SK-N-SH (cell line): ENCODE data around the gene REG1A. TPM values are rescaled to one million over a fixed set of nuclear protein-coding genes. Genes with fewer than 3 reads are reported as not detected.

Experiments
- CTCF ChIA-PET: fragments of 300-600, 350-600 bp; formaldehyde crosslinking; extraction: SDS; loops from one replicate; lab custom pipeline; 2021; lab: Yijun Ruan, JAX
- POLR2A ChIA-PET: fragments of 350-600 bp; sonication (Branson Sonifier 250); formaldehyde crosslinking; extraction: SDS; loops from one replicate; lab custom pipeline; 2020; ENCODE audit warnings: antibody characterized with exemption, inconsistent platforms; lab: Yijun Ruan, JAX
- DNase-seq: peaks from one replicate; pipeline ENCODE4 v3.0.0; 2012
- H2AFZ ChIP-seq: fragments of 200-600 bp; sonication (generic); 2 replicates; pipeline ENCODE4 v1.8.1; 2016; ENCODE audit warnings: antibody characterized with exemption, mild to moderate bottlenecking, low read depth
- H3F3A ChIP-seq: fragments of 200-600 bp; sonication (generic); replicated peaks from 2 replicates; pipeline ENCODE3; 2016; ENCODE audit warnings: antibody characterized with exemption, mild to moderate bottlenecking; ENCODE audit not compliant: insufficient read depth
- H3K27ac ChIP-seq, 2 experiments: fragments of 200-500 bp in 1 of 2; fragments of 200-600 bp in 1 of 2; sonication (Bioruptor generic) in 1 of 2; sonication (generic), shearing (Covaris generic) in 1 of 2; 2 replicates each; pipeline versions ENCODE4 v1.5.1 to v1.6.1; 2014 to 2016; ENCODE audit warnings: low read depth in 2 of 2, inconsistent platforms in 1 of 2, low read length in 1 of 2, mild to moderate bottlenecking in 1 of 2, mixed read lengths in 1 of 2
- H3K27me3 ChIP-seq: fragments of 200-600 bp; sonication (generic), shearing (Covaris generic); 2 replicates; pipeline ENCODE4 v1.6.1; 2016; ENCODE audit warnings: mixed run types; ENCODE audit not compliant: insufficient read depth
- H3K36me3 ChIP-seq, 2 experiments: fragments of 200-500 bp in 1 of 2; fragments of 200-600 bp in 1 of 2; sonication (Bioruptor generic) in 1 of 2; sonication (generic) in 1 of 2; replicated peaks in 1 of 2; 2 replicates each; pipeline versions ENCODE3 to v1.5.1; 2014 to 2016; ENCODE audit warnings: low read length in 1 of 2, mild to moderate bottlenecking in 1 of 2; ENCODE audit not compliant: insufficient read depth in 2 of 2, control insufficient read depth in 1 of 2
- H3K4me1 ChIP-seq, 2 experiments: fragments of 200-500 bp in 1 of 2; fragments of 200-600 bp in 1 of 2; sonication (Bioruptor generic) in 1 of 2; sonication (generic), shearing (Covaris generic) in 1 of 2; 2 replicates each; pipeline versions ENCODE4 v1.5.1 to v1.6.1; 2014 to 2016; ENCODE audit warnings: low read depth in 1 of 2, low read length in 1 of 2, mixed run types in 1 of 2; ENCODE audit not compliant: insufficient read depth in 2 of 2, control insufficient read depth in 1 of 2
- H3K4me2 ChIP-seq: fragments of 200-600 bp; sonication (generic), shearing (Covaris generic); 2 replicates; pipeline ENCODE4 v1.6.1; 2017; ENCODE audit warnings: mixed run types
- H3K4me3 ChIP-seq, 2 experiments: fragments of 200-500 bp in 1 of 2; fragments of 200-600 bp in 1 of 2; sonication (Bioruptor generic) in 1 of 2; sonication (generic), shearing (Covaris generic) in 1 of 2; 2 replicates each; pipeline versions ENCODE4 v1.5.1 to v1.8.1; 2014 to 2016; ENCODE audit warnings: low read depth in 2 of 2, inconsistent platforms in 1 of 2, low read length in 1 of 2, mild to moderate bottlenecking in 1 of 2, mixed read lengths in 1 of 2, moderate library complexity in 1 of 2
- H3K79me2 ChIP-seq: fragments of 200-600 bp; sonication (generic); 2 replicates; pipeline ENCODE4 v1.8.1; 2017; ENCODE audit warnings: mild to moderate bottlenecking; ENCODE audit not compliant: insufficient read depth
- H3K9ac ChIP-seq: fragments of 200-600 bp; sonication (generic); 2 replicates; pipeline ENCODE4 v1.6.1; 2017; ENCODE audit warnings: mixed run types
- H3K9me2 ChIP-seq: fragments of 200-600 bp; sonication (generic); 2 replicates; pipeline ENCODE4 v1.6.1; 2017; ENCODE audit warnings: mixed run types
- H3K9me3 ChIP-seq: fragments of 200-600 bp; sonication (generic); 2 replicates; pipeline ENCODE4 v1.6.1; 2017; ENCODE audit warnings: mixed run types, mild to moderate bottlenecking, moderate library complexity
- H4K20me1 ChIP-seq: fragments of 200-600 bp; sonication (generic); 2 replicates; pipeline ENCODE4 v1.6.1; 2017; ENCODE audit warnings: mild to moderate bottlenecking, mixed run types; ENCODE audit not compliant: insufficient read depth
- CTCF ChIP-seq: fragments of 200-600 bp; sonication (generic); IDR thresholded peaks from 2 replicates; pipeline ENCODE4 v1.6.1; 2017; ENCODE audit warnings: antibody characterized with exemption, mild to moderate bottlenecking, moderate library complexity
- ELF1 ChIP-seq: IDR thresholded peaks from 2 replicates; pipeline ENCODE4 v1.4.0; 2012
- FOSL2 ChIP-seq: IDR thresholded peaks from 2 replicates; pipeline ENCODE4 v1.4.0; 2012; ENCODE audit warnings: low read depth, mild to moderate bottlenecking, moderate library complexity, borderline replicate concordance
- GABPA ChIP-seq: IDR thresholded peaks from 2 replicates; pipeline ENCODE4 v1.4.0; 2012; ENCODE audit warnings: low read depth, mild to moderate bottlenecking
- GATA2 ChIP-seq: sonication (generic); formaldehyde crosslinking; IDR thresholded peaks from 2 replicates; pipeline ENCODE4 v1.5.0; 2020; ENCODE audit warnings: mild to moderate bottlenecking, missing genetic modification reagents
- JUND ChIP-seq: IDR thresholded peaks from 2 replicates; pipeline ENCODE4 v1.4.0; 2012
- MAX ChIP-seq: IDR thresholded peaks from 2 replicates; pipeline ENCODE4 v1.4.0; 2012; ENCODE audit warnings: low read depth
- NFIC ChIP-seq: IDR thresholded peaks from 2 replicates; pipeline ENCODE4 v1.4.0; 2012; ENCODE audit warnings: borderline replicate concordance
- NRF1 ChIP-seq: IDR thresholded peaks from 2 replicates; pipeline ENCODE4 v1.6.1; 2012; ENCODE audit warnings: low read depth, mild to moderate bottlenecking, low read length
- POLR2AphosphoS5 ChIP-seq: IDR thresholded peaks from 2 replicates; pipeline ENCODE4 v1.6.1; 2012; ENCODE audit warnings: low read depth, low read length
- RAD21 ChIP-seq: IDR thresholded peaks from 2 replicates; pipeline ENCODE4 v1.6.1; 2012; ENCODE audit warnings: mild to moderate bottlenecking, low read length
- RCOR1 ChIP-seq: fragments of 150-350 bp; IDR thresholded peaks from 2 replicates; pipeline ENCODE4 v1.6.1; 2017; ENCODE audit warnings: antibody characterized with exemption, low read length
- REST ChIP-seq: IDR thresholded peaks from 2 replicates; pipeline ENCODE4 v1.6.1; 2012; ENCODE audit warnings: mild to moderate bottlenecking, low read depth, low read length, moderate library complexity
- RFX5 ChIP-seq: IDR thresholded peaks from 2 replicates; pipeline ENCODE4 v1.6.1; 2012; ENCODE audit warnings: mild to moderate bottlenecking, improper control_type of control experiment, low read length
- RXRA ChIP-seq: IDR thresholded peaks from 2 replicates; pipeline ENCODE4 v1.4.0; 2012; ENCODE audit warnings: low read depth, mild to moderate bottlenecking, borderline replicate concordance
- SMC3 ChIP-seq: IDR thresholded peaks from 2 replicates; pipeline ENCODE4 v1.6.1; 2012; ENCODE audit warnings: low read depth, low read length, improper control_type of control experiment
- TEAD4 ChIP-seq: IDR thresholded peaks from 2 replicates; pipeline ENCODE4 v1.4.0; 2012; ENCODE audit warnings: mild to moderate bottlenecking, borderline replicate concordance; ENCODE audit not compliant: insufficient read depth
- WGBS: methylation state at CpG from one replicate; pipeline ENCODE4 v1.1.6; 2017; ENCODE audit warnings: low lambda C conversion rate; 5-methylcytosine and 5-hydroxymethylcytosine counted together
- polyA plus RNA-seq, 3 experiments: library from polyadenylated mRNA; depleted of rRNA; stranded (reverse); fragments of >200 nt; gene quantifications; 2 replicates each; pipeline ENCODE4 v1.2.3, GENCODE V29; 2012
- TF ChIP-seq, protein P1 (sequence below): fragments of 150-350 bp; IDR thresholded peaks from 2 replicates; pipeline ENCODE4 v1.6.1; 2017; ENCODE audit warnings: antibody characterized with exemption, low read length, low read depth, borderline replicate concordance
- TF ChIP-seq, protein P2 (sequence below): IDR thresholded peaks from 2 replicates; pipeline ENCODE4; 2012

The REG1A gene
- polyA plus RNA-seq, 1 of the 3 experiments (the other 2 are of a cell fraction), result not detected

DNA sequence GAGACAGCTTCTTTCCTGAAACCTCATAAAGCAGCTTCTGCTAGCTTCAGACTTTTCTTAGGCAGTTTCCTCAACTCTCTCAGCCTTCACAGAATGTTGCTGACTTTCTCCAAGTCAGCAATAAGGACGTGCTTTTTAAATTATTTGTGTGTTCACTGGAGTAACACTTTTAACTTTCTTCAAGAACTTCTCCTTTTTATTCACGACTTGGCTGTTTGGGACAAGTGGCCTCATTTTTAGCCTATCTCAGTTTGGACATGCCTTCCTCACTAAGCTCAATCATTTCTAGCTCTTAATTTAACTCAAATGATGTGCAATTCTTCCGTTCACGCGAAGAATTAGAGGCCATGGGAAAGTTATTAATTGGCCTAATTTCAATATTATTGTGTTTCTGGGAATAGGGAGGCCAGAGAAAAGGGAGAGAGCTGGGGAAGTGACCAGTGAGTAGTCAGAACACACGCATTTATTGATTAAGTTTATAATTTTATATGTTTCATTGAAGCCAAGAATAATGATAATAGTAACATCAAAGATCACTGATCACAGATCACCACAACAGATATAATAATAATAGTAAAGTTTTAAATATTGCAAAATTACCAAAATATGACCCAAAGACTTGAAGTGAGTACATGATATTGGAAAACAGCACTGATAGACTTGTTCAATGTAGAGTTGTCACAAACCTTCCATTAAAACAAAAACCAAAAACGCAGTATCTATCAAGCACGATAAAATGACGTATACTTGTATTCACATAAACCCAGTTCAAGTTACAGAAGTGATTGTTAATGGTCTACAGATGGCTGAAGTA is 4.8 kb downstream of the REG1A start:
- no peaks in the 10 kb centered on the region for H3K9me2 ChIP-seq
- H3K4me2 ChIP-seq, result no peak overlapping the region
- 34% methylated on average over 9 of the region's 9 CpGs for WGBS
- H2AFZ ChIP-seq, result no peak overlapping the region
- no peaks in the 10 kb centered on the region for H3K9me3 ChIP-seq
- no peaks in the 10 kb centered on the region for H4K20me1 ChIP-seq
- DNase-seq, result no peak
- no peak overlapping the region for H3K27ac ChIP-seq
- H3K27me3 ChIP-seq, result no peaks in the 10 kb centered on the region
- TF ChIP-seq GABPA, result no peak
- TF ChIP-seq, all 33 proteins: peak for 0
- Histone ChIP-seq H3F3A (no peaks in the 10 kb centered on the region), H3K36me3 (no peaks in the 10 kb centered on the region), H3K9ac (no peak overlapping the region), H3K79me2 (no peaks in the 10 kb centered on the region), H3K4me3 (no peak overlapping the region), H3K4me1 (no peaks in the 10 kb centered on the region)
- CTCF ChIA-PET, result no interaction called here
- POLR2A ChIA-PET, result no interaction called here

- no peak overlapping the region for H2AFZ ChIP-seq
- POLR2A ChIA-PET, result no interaction called here
- no peak overlapping the region for H3K4me2 ChIP-seq
- WGBS, result 66% methylated on average over 3 of the region's 3 CpGs
- no peaks in the 10 kb centered on the region for H3K4me1 ChIP-seq
- no peaks in the 10 kb centered on the region for H3K9me3 ChIP-seq
- CTCF ChIA-PET, result no interaction called here
- H3F3A ChIP-seq, result no peaks in the 10 kb centered on the region
- no peaks in the 10 kb centered on the region for H3K79me2 ChIP-seq
- no peak for DNase-seq
- H3K9ac ChIP-seq, result no peak overlapping the region
- H3K27me3 ChIP-seq, result no peaks in the 10 kb centered on the region
- no peak overlapping the region for H3K27ac ChIP-seq
- H3K36me3 ChIP-seq, result no peaks in the 10 kb centered on the region
- H4K20me1 ChIP-seq, result no peaks in the 10 kb centered on the region
- TF ChIP-seq ELF1 (no peak), RAD21 (no peak), POLR2AphosphoS5 (no peak), NFIC (no peak), GATA2 (CRISPR knock-in tag) (no peak), RFX5 (no peak), JUND (no peak), RCOR1 (no peak), NRF1 (no peak), RXRA (no peak), TEAD4 (no peak), CTCF (no peak), MAX (no peak), FOSL2 (no peak), SMC3 (no peak), REST (no peak)
- TF ChIP-seq, protein P1, sequence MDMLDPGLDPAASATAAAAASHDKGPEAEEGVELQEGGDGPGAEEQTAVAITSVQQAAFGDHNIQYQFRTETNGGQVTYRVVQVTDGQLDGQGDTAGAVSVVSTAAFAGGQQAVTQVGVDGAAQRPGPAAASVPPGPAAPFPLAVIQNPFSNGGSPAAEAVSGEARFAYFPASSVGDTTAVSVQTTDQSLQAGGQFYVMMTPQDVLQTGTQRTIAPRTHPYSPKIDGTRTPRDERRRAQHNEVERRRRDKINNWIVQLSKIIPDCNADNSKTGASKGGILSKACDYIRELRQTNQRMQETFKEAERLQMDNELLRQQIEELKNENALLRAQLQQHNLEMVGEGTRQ, result no peak
- TF ChIP-seq, protein P2, sequence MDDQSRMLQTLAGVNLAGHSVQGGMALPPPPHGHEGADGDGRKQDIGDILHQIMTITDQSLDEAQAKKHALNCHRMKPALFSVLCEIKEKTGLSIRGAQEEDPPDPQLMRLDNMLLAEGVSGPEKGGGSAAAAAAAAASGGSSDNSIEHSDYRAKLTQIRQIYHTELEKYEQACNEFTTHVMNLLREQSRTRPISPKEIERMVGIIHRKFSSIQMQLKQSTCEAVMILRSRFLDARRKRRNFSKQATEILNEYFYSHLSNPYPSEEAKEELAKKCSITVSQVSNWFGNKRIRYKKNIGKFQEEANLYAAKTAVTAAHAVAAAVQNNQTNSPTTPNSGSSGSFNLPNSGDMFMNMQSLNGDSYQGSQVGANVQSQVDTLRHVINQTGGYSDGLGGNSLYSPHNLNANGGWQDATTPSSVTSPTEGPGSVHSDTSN, result no peak
- TF ChIP-seq, all 33 proteins: peak for 0
- no peak overlapping the region for H3K4me3 ChIP-seq
- H3K9me2 ChIP-seq, result no peaks in the 10 kb centered on the region
These were observed 5.4 kb downstream of the REG1A start for GRCh38 chr2:79125721-79125985.
